HG03575 (cell line): ENCODE measurements around the gene RGL1.

Experiments
- ATAC-seq: cut with Tn5 transposase; IDR thresholded peaks from one replicate; pipeline ENCODE4 v1.9.1; 2021; ENCODE audit not compliant: unreplicated experiment, insufficient number of reproducible peaks, low FRiP score; ENCODE audit errors: extremely low read depth

RGL1 gene

GRCh38 chr1:183905508-183906113 lies 100.7 kb downstream of the RGL1 start:
- ATAC-seq = no peak

GRCh38 chr1:183907070-183907469 lies 102.2 kb downstream of the RGL1 start:
- no peak for ATAC-seq

- no peak for ATAC-seq
These were observed 103.2 kb downstream of the RGL1 start for GRCh38 chr1:183908079-183908478.

- ATAC-seq = no peak
These were observed 104.8 kb downstream of the RGL1 start for GRCh38 chr1:183909672-183910071.

GRCh38 chr1:183910845-183911244 lies 105.9 kb downstream of the RGL1 start:
- ATAC-seq = peak; percentile 3

- ATAC-seq = peak; percentile 45
These were observed 106.4 kb downstream of the RGL1 start for GRCh38 chr1:183911285-183911684.

- ATAC-seq = peak; percentile 31
These were observed 107.5 kb downstream of the RGL1 start for GRCh38 chr1:183912265-183912886.

GRCh38 chr1:183913567-183913993 lies 108.7 kb downstream of the RGL1 start:
- ATAC-seq = no peak

- ATAC-seq = no peak
These were observed 109.4 kb downstream of the RGL1 start for GRCh38 chr1:183914276-183914675.

GRCh38 chr1:183914891-183915290 lies 110.0 kb downstream of the RGL1 start:
- ATAC-seq = no peak

- no peak for ATAC-seq
These were observed 110.9 kb downstream of the RGL1 start for GRCh38 chr1:183915625-183916510.

GRCh38 chr1:183916574-183916973 lies 111.7 kb downstream of the RGL1 start:
- ATAC-seq = no peak

GRCh38 chr1:183918589-183918988 lies 113.7 kb downstream of the RGL1 start:
- ATAC-seq = no peak

GRCh38 chr1:183920651-183921050 lies 115.7 kb downstream of the RGL1 start:
- ATAC-seq = no peak

- no peak for ATAC-seq
These were observed 117.3 kb downstream of the RGL1 start for GRCh38 chr1:183922197-183922596.

GRCh38 chr1:183925947-183926346 lies 121.0 kb downstream of the RGL1 start:
- ATAC-seq = no peak

GRCh38 chr1:183926983-183927382 lies 122.1 kb downstream of the RGL1 start:
- no peak for ATAC-seq

GRCh38 chr1:183931646-183932271 lies 126.8 kb downstream of the RGL1 start:
- no peak for ATAC-seq

- ATAC-seq = no peak
These were observed 127.5 kb downstream of the RGL1 start for GRCh38 chr1:183932412-183932811.
